Stimulated activated CD8-positive, alpha-beta memory T cell treated with anti-CD3 and anti-CD28 coated beads, Interleukin-12 subunit alpha, Interleukin-12 subunit beta, amount 100 ng/mL, for 24 hours (primary cell): ENCODE data around the gene ZNF320.
A peak's percentile ranks its signal among the peaks of the same experiment; 100 is the strongest.
"Not testable (repeated sequence)": the region's sequence is repeated elsewhere in the genome, so short reads cannot be mapped to it uniquely, and the experiment has no call there.

Source experiments
- DNase-seq: peaks from one replicate; pipeline ENCODE4 v3.0.0-alpha.2; 2020; ENCODE audit errors: extremely low read depth

Gene ZNF320

GRCh38 chr19:52922841-52923777 lies 25.7 kb upstream of the ZNF320 start, which contains the start of gene ZNF888:
Gene ZNF888 (minus strand): TSS chr19:52923428. CDS start chr19:52917873, 5,555 bp downstream.
- DNase-seq: peak; percentile 57

GRCh38 chr19:52917531-52917930 lies 20.1 kb upstream of the ZNF320 start:
- DNase-seq: no peak

- DNase-seq: no peak
Observed at GRCh38 chr19:52910648-52911047, 13.2 kb upstream of the ZNF320 start.

GRCh38 chr19:52904052-52904780 lies 6.8 kb upstream of the ZNF320 start:
- DNase-seq: not testable (repeated sequence)

GRCh38 chr19:52901842-52902241 lies 4.4 kb upstream of the ZNF320 start:
- DNase-seq: no peak

GRCh38 chr19:52898596-52898995 lies 1.2 kb upstream of the ZNF320 start:
- DNase-seq: not testable (repeated sequence)

- DNase-seq: no peak
Observed at GRCh38 chr19:52898101-52898500, 666 bp upstream of the ZNF320 start.

- no peak for DNase-seq
Observed at GRCh38 chr19:52896431-52897137, 851 bp downstream of the ZNF320 start.

GRCh38 chr19:52891336-52891735 lies 6.1 kb downstream of the ZNF320 start:
- DNase-seq: no peak

- DNase-seq: no peak
Observed at GRCh38 chr19:52889931-52890330, 7.5 kb downstream of the ZNF320 start.

- DNase-seq: no peak
Observed at GRCh38 chr19:52889076-52889475, 8.4 kb downstream of the ZNF320 start.

- no peak for DNase-seq
Observed at GRCh38 chr19:52880895-52881389, 16.5 kb downstream of the ZNF320 start.

- DNase-seq: not testable (repeated sequence)
Observed at GRCh38 chr19:52872996-52873395, 24.4 kb downstream of the ZNF320 start.

- DNase-seq: no peak
Observed at GRCh38 chr19:52871466-52871865, 26.0 kb downstream of the ZNF320 start.

- DNase-seq: not testable (repeated sequence)
Observed at GRCh38 chr19:52868031-52868430, 29.4 kb downstream of the ZNF320 start.

GRCh38 chr19:52857378-52858191 lies 39.9 kb downstream of the ZNF320 start, which contains the start of gene ZNF468:
Gene ZNF468 (minus strand): TSS chr19:52857619. CDS start chr19:52854272, 3,347 bp downstream.
- DNase-seq: peak; percentile 55

GRCh38 chr19:52856540-52857377 lies 40.7 kb downstream of the ZNF320 start:
- not testable (repeated sequence) for DNase-seq
